ENCODE measurements around the gene TRPV5. TPM values are rescaled to one million over a fixed set of nuclear protein-coding genes. Genes with fewer than 3 reads are reported as not detected.

Gene TRPV5
- total RNA-seq, 2 donors from 2014 or later: not detected

DNA sequence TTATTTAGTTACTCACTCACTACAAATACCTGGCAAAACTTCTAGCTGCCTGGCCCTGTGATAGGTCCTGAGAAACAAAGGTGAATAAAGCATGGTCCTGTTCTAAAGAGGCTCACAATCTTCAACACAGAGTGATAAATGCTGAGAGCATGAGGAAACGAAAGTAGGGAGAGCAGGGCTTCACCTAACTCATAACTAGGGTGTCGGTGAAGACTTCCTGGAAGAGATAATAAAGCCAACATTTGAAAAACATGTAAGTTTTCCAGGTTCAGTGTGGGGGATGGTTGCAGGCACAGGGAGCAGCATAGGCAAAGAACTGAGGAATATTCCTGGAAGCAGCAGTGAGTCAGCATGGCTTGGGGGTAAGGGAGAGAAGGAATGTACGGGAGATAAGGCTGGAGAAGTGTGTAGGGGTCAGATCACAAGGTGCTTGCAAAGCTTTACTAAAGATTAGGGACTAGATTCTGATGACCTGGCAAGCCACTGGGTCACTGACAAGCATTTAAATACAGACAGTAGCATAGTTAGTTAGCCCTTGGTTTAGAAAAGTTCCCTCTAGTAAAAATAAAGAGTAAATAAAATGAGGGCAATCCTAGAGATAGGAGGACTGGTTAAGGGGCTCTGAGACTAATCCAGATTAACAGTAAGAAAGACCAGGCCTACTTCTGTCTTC is 23.5 kb upstream of the TRPV5 start:
- no peaks in the 10 kb centered on the region for H3K4me1 Mint-ChIP-seq (ENCODE audit: low read depth in 2 of 2)
- H3K27ac Mint-ChIP-seq: no peak overlapping the region
- DNase-seq (ENCODE audit: low spot score) (no peak), ATAC-seq (no peak)
- H3K36me3 Mint-ChIP-seq: peaks cover 16% of the 10 kb centered on the region
- peaks cover 18% of the 10 kb centered on the region for H3K9me3 Mint-ChIP-seq
- H3K27me3 Mint-ChIP-seq: peaks cover 25 to 53% of the 10 kb centered on the region in 2 donors
- H3K4me3 Mint-ChIP-seq: no peak overlapping the region

- Mint-ChIP-seq H3K36me3 (peaks cover 16% of the 10 kb centered on the region), H3K27ac (no peak overlapping the region), H3K9me3 (peaks cover 18% of the 10 kb centered on the region), H3K4me1 (ENCODE audit: low read depth in 2 of 2) (no peaks in the 10 kb centered on the region), H3K4me3 (no peak overlapping the region), H3K27me3 (peaks cover 27 to 51% of the 10 kb centered on the region in 2 donors)
- DNase-seq (ENCODE audit: low spot score) (no peak), ATAC-seq (no peak)
Measured at GRCh38 chr7:142954680-142955268, 21.2 kb upstream of the TRPV5 start.

GRCh38 chr7:142950235-142950634 is 16.7 kb upstream of the TRPV5 start:
- ATAC-seq: peak in 1 of 2 donors; percentile 32
- no peak overlapping the region for H3K4me3 Mint-ChIP-seq
- no peaks in the 10 kb centered on the region for H3K36me3 Mint-ChIP-seq
- H3K27ac Mint-ChIP-seq: no peak overlapping the region
- peaks cover 9% of the 10 kb centered on the region for H3K9me3 Mint-ChIP-seq
- no peaks in the 10 kb centered on the region for H3K4me1 Mint-ChIP-seq (ENCODE audit: low read depth in 2 of 2)
- no peak for DNase-seq (ENCODE audit: low spot score)
- peaks cover 21 to 31% of the 10 kb centered on the region in 2 donors for H3K27me3 Mint-ChIP-seq

DNA sequence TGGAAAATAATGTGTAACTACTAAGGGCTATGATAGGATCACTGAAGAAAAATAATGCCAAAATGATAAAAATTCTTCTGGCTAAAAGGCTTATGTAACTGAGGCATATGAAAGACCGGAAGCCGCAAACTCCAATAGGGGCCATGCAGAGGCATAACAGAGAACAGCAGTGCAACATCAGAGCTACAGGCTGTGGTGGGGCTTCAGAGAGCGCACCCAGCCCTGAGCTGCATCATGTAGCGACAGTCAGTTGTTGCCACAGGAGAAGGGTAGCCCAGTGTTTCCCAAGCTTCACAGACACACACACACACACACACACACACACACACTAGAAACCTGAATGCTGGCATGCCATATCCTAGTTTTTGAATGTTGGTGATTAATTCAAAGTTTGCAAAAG is 15.1 kb upstream of the TRPV5 start:
- H3K4me1 Mint-ChIP-seq (ENCODE audit: low read depth in 2 of 2): no peaks in the 10 kb centered on the region
- no peak for DNase-seq (ENCODE audit: low spot score)
- H3K27ac Mint-ChIP-seq: no peak overlapping the region
- H3K27me3 Mint-ChIP-seq: peaks cover 26 to 34% of the 10 kb centered on the region in 2 donors
- peaks cover 5% of the 10 kb centered on the region for H3K9me3 Mint-ChIP-seq
- ATAC-seq: no peak
- no peak overlapping the region for H3K4me3 Mint-ChIP-seq
- H3K36me3 Mint-ChIP-seq: no peaks in the 10 kb centered on the region

GRCh38 chr7:142945001-142945400 is 11.5 kb upstream of the TRPV5 start:
- Mint-ChIP-seq H3K4me1 (ENCODE audit: low read depth in 2 of 2) (no peaks in the 10 kb centered on the region), H3K9me3 (no peaks in the 10 kb centered on the region), H3K27me3 (peaks cover 17 to 28% of the 10 kb centered on the region in 2 donors), H3K36me3 (no peaks in the 10 kb centered on the region), H3K27ac (no peak overlapping the region), H3K4me3 (no peak overlapping the region)
- ATAC-seq: no peak
- no peak for DNase-seq (ENCODE audit: low spot score)

- Mint-ChIP-seq H3K9me3 (no peaks in the 10 kb centered on the region), H3K27ac (no peak overlapping the region), H3K36me3 (no peaks in the 10 kb centered on the region), H3K4me1 (ENCODE audit: low read depth in 2 of 2) (no peaks in the 10 kb centered on the region), H3K4me3 (no peak overlapping the region), H3K27me3 (peaks cover 17 to 24% of the 10 kb centered on the region in 2 donors)
- ATAC-seq (no peak), DNase-seq (ENCODE audit: low spot score) (no peak)
Measured at GRCh38 chr7:142943706-142944268, 10.2 kb upstream of the TRPV5 start.

GRCh38 chr7:142942746-142943145 is 9.2 kb upstream of the TRPV5 start:
- H3K4me1 Mint-ChIP-seq (ENCODE audit: low read depth in 2 of 2): no peaks in the 10 kb centered on the region

GRCh38 chr7:142941541-142941940 is 8.0 kb upstream of the TRPV5 start:
- no peaks in the 10 kb centered on the region for H3K9me3 Mint-ChIP-seq
- no peak for DNase-seq (ENCODE audit: low spot score)

More at GRCh38 chr7:142942746-142943145, 9.2 kb upstream of the TRPV5 start:
- no peak for ATAC-seq
- Mint-ChIP-seq H3K4me3 (no peak overlapping the region), H3K9me3 (no peaks in the 10 kb centered on the region), H3K27me3 (peaks cover 13 to 24% of the 10 kb centered on the region in 2 donors), H3K36me3 (no peaks in the 10 kb centered on the region), H3K27ac (no peak overlapping the region)
- no peak for DNase-seq (ENCODE audit: low spot score)

GRCh38 chr7:142940966-142941535 is 7.5 kb upstream of the TRPV5 start:
- H3K4me3 Mint-ChIP-seq: no peak overlapping the region
- no peaks in the 10 kb centered on the region for H3K9me3 Mint-ChIP-seq
- no peak for ATAC-seq
- peaks cover 9 to 17% of the 10 kb centered on the region in 2 donors for H3K27me3 Mint-ChIP-seq
- H3K4me1 Mint-ChIP-seq (ENCODE audit: low read depth in 2 of 2): no peaks in the 10 kb centered on the region
- no peak for DNase-seq (ENCODE audit: low spot score)
- H3K27ac Mint-ChIP-seq: no peak overlapping the region
- H3K36me3 Mint-ChIP-seq: no peaks in the 10 kb centered on the region

More at GRCh38 chr7:142941541-142941940, 8.0 kb upstream of the TRPV5 start:
- no peaks in the 10 kb centered on the region for H3K4me1 Mint-ChIP-seq (ENCODE audit: low read depth in 2 of 2)
- no peak overlapping the region for H3K4me3 Mint-ChIP-seq
- H3K36me3 Mint-ChIP-seq: no peaks in the 10 kb centered on the region
- H3K27me3 Mint-ChIP-seq: peaks cover 9 to 19% of the 10 kb centered on the region in 2 donors
- no peak for ATAC-seq
- H3K27ac Mint-ChIP-seq: no peak overlapping the region

GRCh38 chr7:142939226-142939910 is 5.8 kb upstream of the TRPV5 start, which contains the start of gene LLCFC1:
LLCFC1 (plus strand) TSS chr7:142939484; CDS start chr7:142939622, 138 bp downstream.
- no peak within 1 kb of the TSS for H3K27ac Mint-ChIP-seq
- H3K36me3 Mint-ChIP-seq: no peaks in the 10 kb centered on the region
- no peak for DNase-seq (ENCODE audit: low spot score)
- no peak for ATAC-seq
- no peak within 1 kb of the TSS for H3K4me3 Mint-ChIP-seq
- no peaks in the 10 kb centered on the region for H3K4me1 Mint-ChIP-seq (ENCODE audit: low read depth in 2 of 2)
- peaks cover 5 to 16% of the 10 kb centered on the region in 2 donors for H3K27me3 Mint-ChIP-seq
- H3K9me3 Mint-ChIP-seq: no peaks in the 10 kb centered on the region

DNA sequence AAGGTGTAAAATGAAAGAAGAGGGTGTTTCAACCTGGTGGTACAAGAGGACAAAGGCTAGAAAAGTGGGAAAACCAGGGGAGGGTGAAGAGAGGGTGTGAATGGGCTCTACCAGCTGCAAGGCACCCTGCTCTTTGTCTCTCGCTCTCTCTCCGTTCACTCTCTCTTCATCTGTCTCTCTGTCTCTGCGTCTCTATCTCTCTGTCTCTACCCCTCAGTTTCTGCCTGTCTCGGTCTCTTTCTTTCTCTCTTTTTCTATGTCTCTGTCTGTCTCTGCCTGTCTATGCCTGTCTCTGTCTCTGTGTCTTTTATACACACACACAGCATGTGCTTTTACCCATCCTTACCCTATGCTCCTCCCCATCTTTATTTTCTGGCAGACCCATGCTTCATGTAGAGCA is 5.1 kb upstream of the TRPV5 start:
- no peaks in the 10 kb centered on the region for H3K4me1 Mint-ChIP-seq (ENCODE audit: low read depth in 2 of 2)
- H3K9me3 Mint-ChIP-seq: no peaks in the 10 kb centered on the region
- no peak for ATAC-seq
- no peak for DNase-seq (ENCODE audit: low spot score)
- peaks cover 3 to 18% of the 10 kb centered on the region in 2 donors for H3K27me3 Mint-ChIP-seq
- no peak overlapping the region for H3K27ac Mint-ChIP-seq
- H3K4me3 Mint-ChIP-seq: no peak overlapping the region
- H3K36me3 Mint-ChIP-seq: no peaks in the 10 kb centered on the region

DNA sequence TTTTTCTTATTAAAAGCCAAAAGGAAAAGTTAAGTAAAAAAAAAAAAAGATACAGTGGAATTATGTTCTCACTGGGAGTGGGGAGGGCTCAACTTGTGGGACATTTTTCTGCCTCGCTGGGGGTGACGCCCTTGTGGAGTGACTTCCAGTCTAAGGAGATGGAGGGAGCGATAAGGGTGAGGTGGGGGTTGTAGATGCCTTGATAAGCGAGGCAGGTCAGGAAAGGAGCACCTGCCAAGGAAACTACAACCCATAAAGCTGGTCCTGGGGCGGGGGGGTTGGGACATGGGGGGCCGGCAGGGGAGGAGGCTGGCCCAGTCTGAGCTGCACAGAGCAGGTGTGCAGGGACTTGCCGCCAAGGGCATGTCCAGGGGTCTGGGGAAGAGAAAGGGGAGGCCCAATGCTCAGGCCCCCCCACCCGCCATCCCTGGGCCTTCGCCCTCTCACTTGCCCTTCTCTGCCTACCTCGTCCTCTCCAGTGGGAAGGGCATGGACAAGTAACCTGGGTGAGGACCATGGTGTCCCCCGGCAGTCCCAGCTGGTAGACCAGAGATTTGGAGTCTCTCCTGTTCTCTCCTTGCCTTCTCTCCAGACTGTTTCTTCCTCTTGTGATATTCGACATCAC is 2.5 kb upstream of the TRPV5 start:
- Mint-ChIP-seq H3K27ac (no peak overlapping the region), H3K36me3 (no peaks in the 10 kb centered on the region), H3K4me3 (no peak overlapping the region), H3K4me1 (ENCODE audit: low read depth in 2 of 2) (no peaks in the 10 kb centered on the region), H3K9me3 (no peaks in the 10 kb centered on the region), H3K27me3 (peaks cover 5 to 23% of the 10 kb centered on the region in 2 donors)
- DNase-seq (ENCODE audit: low spot score) (no peak), ATAC-seq (no peak)

DNA sequence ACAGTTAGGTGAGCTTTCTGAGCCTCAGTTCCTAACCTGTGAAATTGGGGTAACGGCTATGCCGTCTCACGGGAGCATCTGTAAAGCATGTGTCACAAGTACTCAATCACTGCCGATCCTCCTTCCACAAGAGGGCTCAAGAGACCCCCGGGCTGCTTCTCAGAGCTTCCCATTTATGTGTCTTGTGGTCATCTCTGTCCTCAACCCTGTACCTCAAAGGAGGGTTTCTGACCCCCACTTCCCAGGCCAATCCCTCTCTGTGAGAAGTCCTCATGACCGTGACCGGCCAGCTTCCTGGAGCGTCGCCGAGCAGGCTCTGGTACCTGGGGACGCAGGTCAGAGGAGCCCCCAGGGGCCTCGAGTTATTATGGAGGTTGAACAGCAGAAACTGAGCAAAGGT is 510 bp upstream of the TRPV5 start:
- no peaks in the 10 kb centered on the region for H3K36me3 Mint-ChIP-seq
- no peak for ATAC-seq
- DNase-seq (ENCODE audit: low spot score): no peak
- H3K9me3 Mint-ChIP-seq: no peaks in the 10 kb centered on the region
- H3K4me1 Mint-ChIP-seq (ENCODE audit: low read depth in 2 of 2): no peaks in the 10 kb centered on the region
- no peak overlapping the region for H3K27ac Mint-ChIP-seq
- no peak overlapping the region for H3K4me3 Mint-ChIP-seq
- peaks cover 3 to 17% of the 10 kb centered on the region in 2 donors for H3K27me3 Mint-ChIP-seq
